HG03571 (cell line): ENCODE data around the gene CNTN4.
"Not testable (repeated sequence)": the region's sequence is repeated elsewhere in the genome, so short reads cannot be mapped to it uniquely, and the experiment has no call there.

Source experiments
- ATAC-seq: cut with Tn5 transposase; IDR thresholded peaks from one replicate; pipeline ENCODE4 v1.9.1; 2021; ENCODE audit not compliant: unreplicated experiment

CNTN4 gene

DNA sequence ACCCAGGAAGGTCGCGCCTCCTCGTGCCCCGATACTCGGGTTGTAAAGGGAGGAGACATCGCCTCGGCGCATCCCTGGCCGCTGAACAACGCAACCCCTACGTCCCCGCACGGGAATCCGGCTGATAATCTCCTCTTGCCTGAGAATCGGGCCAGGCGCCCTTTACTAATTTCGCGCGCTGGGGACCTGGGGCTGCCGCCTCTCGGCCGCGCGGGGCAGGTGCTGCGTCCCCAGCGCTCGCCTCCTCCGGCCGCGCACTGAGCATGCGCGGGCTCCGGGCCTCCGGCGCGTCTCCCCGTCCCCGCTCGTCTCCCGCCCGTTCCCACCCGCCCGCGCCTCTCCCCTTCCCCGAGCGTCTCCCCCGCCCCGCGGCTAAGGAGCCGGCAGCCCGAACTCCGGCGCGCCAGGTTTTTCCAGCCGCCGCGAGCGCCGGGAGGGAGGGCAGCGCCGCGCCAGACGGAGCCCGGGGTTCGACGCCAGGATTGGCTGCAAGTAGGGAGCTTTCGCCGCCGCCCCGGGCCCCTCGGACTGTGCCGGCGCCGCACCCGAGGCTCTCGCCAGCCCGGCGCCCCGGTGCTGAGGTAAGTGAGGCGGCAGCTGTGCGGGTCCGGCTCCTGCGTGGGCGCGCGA, at the start of gene CNTN4:
CNTN4 (plus strand) TSS at position 469 of the 630 bp plus-strand sequence.
- ATAC-seq: no peak

DNA sequence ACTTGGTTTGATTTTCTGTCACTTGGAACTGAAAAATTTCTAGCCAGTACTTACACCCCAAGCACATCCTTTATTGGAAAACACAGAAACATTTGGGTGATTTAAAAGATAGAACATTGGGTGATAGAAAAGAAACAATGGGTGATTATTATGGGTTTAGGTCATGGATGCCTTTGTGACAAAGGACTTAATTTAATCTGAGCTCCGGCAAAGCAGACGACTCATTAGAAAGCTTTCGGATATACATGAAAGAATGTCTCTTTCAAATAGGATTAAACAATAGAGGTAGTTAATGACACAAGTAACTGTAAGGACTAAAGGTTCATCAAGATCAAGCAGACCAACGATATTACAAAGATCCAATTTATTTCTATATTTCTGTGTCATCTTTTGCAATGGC, 37.3 kb upstream of the CNTN4 start:
- no peak for ATAC-seq

DNA sequence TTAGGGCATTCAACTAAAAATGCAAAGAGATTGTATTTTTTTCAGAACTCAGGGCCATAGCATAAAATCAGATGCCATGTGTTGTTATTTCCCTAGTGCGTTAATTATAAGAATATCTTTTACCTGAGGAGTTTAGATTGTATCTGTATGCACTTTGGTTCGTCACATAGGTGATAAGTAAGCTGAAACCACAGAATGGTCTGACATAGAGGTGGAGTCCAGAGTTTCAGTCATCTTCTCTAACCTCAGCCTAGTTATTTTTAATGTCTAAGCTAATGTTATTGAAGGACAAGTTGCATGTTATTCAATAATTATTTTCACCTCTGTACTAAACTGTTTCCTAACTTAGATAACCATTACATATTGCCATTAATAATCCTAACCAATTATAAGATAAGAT, 27.1 kb upstream of the CNTN4 start:
- ATAC-seq: no peak

DNA sequence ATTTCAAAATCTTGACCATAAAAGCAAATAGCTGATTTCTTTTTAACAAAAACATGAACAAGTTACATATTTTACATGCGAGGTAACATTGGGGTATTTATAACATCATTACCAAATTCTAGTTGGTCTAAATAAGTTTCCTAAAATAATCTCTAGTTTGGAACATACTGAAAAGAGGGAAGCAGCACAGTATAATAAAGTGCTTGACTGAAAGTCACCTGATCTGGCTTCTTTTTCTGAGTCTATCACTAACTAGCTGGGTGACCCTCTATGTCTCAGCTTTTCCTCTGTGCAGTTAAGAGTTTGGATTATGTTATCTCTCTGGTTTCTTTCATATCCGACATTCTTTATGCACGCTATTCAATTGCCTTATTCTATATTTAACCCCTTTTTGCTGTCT, 19.8 kb upstream of the CNTN4 start:
- ATAC-seq: no peak

DNA sequence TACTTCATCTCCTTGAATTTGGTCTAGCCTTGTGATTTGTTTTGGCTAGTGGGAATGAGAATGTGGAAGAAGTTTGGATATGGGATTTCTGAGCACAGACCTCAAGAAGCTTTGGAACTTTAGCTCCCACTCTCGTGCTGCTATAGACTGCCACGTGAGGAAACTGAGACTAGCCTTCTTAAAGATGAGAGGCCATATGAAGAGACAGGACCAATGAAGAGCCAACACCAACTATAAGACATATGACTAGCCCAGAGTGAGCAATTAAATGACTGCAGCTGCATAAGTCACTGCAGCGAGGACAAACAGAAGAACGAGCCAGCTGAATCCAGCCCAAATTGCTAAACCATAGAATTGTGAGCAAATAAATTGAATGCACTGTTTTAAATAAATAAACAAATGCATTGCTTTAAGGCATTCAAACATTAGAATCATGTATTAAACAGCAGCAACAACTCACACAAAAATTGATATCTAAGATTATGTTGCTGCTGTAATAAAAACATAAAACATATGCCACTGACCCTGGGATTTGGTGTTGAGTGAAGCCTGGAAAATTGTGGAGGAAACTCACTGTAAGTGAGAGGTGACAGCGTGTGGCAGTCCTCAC, 15.7 kb upstream of the CNTN4 start:
- ATAC-seq: no peak

DNA sequence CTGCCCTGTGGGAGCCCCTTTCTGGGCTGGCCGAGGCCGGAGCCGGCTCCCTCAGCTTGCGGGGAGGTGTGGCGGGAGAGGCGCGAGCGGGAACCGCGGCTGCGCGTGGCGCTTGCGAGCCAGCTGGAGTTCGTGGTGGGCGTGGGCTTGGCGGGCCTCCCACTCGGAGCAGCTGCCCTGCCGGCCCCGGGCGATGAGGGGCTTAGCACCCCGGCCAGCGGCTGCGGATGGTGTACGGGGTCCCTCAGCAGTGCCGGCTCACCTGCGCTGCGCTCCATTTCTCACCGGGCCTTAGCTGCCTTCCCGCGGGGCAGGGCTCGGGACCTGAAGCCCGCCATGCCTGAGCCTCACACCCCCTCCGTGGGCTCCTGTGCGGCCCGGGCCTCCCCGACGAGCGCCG, 15.1 kb upstream of the CNTN4 start:
- ATAC-seq: not testable (repeated sequence)

DNA sequence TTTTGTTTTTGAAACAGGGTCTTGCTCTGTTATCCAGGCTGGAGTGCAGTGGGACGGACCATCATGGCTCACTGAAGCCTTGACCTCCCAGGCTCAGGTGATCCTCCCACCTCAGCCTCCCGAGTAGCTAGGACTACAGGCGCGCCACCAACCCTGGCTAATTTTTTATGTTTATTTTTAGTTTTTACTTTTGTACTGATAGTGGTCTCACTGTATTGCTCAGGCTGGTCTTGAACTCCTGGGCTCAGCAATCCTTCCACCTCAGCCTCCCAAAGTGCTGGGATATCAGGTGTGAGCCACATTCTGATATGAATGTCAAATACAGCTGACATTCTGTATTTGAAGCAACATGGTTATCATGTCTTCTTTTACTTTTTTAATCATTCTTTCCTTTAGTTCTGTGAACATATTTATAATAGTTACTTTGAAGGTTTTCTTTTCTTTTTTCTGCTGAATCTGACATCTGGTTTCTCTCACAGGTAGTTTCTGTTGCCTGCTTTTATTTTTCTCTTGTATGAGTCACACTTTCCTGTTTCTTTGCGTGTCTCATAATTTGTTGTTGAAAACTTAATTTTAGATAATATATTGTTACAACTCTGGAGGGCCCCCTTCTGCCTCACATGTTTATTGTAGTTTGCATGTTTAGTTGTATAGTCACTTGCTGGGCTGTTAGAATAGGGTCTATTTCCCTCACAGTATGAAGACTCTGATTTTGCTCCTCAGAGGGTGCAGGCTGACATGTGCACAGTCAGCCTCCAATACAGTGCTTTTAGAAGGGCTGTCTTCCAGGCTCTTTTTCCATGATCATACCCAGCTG, 8.4 kb upstream of the CNTN4 start:
- no peak for ATAC-seq

DNA sequence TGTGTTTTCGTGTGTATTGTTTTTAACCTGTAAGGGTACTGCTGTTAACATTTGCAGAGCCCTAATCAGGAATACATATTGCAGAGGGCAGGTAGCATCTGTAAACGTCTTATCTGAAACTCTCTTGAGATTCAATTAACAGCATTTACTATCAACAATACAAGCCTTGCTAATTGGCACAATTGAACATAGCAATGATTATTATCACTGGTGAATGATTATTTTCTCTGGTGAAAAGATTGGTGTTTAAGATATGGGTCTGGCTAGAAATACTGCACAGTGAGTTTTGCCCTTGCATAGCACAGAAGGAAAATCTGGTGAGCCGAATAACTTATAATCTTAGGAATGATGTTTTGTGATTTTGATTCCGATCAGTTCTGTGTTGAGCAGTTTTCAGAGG, 5.9 kb upstream of the CNTN4 start:
- ATAC-seq: no peak

DNA sequence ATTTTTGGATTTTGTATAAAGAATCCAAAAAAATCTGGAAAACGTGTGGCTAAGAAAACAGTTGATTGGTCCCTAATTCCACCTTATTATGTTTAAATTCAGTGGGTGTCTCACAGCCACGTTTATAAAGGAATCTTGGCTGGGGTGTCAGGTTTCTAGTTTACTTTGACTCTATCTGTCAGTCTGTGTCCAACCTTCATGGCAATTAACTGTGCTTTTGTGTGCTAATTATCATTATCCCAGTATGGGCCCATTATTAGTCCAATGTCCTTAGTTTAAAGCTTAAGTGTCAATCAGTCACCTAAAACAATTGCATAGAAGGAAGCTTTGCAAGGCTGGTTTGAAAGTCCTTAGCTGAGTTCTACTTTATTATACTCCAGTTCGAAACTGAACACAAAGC, 3.7 kb upstream of the CNTN4 start:
- no peak for ATAC-seq

DNA sequence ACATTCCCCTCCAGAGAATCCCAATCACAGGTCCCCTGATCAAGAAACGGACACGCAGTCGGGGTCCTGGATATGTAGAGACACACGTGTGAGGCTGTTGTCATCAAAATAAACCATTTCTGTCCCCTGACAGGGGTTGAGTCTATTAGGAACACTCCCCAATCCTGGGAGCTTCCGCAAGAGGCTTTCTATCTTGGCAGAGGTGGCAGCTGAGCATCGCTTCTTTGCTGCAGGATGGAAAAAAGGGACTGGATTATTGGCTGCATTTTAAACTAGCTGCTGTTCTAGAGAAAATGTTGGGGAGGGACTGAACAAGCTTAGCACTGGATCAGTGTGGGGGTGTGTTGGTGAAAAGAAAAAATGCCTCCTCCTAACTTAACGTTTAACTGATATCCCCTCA, 2.5 kb upstream of the CNTN4 start:
- no peak for ATAC-seq

DNA sequence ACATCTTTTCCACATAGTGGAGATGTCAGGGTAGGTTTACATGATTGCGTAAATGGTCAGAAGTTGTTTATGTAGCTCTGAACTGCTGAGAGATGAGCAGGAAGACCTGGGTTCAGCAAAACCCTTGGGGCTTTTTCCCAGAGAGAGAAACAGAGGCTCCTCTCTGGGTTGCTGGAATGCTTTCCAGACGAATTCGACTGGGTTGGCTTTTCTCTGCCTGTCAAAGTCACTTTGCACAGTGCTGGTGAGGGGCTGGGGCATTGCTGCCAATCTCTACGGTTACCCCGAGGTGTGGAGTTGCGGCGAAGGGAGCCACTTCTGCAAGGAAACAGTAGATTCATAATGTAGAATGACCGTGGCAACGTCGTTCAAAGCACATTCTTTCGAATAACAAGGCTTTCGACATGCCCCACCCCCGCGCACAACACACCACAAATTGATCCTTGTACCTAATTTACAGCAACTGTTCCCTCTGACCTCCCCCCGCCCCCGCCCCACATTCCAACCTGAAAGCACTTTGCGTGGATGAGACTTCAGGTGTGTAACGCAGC, 950 bp upstream of the CNTN4 start:
- no peak for ATAC-seq

DNA sequence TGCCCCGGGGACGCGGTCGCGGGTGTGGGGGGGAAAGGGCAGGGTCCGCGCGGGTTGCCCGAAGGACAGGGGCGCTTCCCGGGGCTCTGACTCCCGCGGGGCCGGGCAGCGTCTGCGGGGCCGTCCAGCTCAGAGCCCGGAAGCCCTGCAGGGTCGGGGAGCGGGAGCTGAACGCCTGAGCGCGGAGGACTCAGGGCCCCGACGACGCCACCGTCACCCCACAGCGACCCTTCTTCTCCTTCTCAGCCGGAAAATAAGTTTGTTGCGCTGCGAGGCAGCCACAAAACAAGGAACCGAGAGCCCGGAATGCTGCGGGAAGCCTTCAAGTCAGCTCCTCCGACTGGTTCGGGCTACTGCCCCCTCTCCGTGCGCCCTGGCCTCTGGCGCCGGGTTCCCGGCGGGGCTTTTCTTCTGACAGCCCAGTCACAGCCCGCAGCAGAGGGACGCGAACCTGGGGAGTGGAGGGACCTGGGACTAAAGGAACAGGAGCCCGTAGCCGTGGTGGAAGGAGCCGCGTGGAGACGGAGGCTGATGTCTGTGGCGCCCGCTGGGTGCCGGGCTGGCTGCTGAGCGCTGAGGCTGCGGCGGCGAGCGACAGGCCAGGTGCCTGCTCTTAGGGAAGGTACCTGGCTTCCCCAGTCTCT, 484 bp downstream of the CNTN4 start:
- ATAC-seq: no peak

DNA sequence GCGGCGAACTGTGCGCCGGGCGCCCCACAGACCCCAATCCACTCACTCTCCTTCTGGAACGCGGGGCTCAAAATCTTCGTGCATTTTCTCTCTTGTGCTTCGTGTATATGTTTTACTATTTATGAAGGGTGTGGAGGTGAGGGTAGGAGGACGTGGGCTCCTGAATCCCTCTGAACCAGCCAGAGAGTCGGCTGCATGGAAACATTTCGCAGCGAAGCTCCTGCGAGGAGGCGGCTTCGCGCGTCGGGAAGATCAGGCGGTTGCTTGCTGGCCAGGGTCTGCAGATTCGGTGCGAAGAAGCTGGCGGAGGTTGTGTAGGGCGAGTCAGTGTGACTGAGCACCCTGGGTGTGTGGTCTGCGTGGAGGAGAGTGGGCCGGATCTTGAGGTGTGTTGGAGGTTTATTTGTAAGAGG, 1.1 kb downstream of the CNTN4 start:
- ATAC-seq: no peak

DNA sequence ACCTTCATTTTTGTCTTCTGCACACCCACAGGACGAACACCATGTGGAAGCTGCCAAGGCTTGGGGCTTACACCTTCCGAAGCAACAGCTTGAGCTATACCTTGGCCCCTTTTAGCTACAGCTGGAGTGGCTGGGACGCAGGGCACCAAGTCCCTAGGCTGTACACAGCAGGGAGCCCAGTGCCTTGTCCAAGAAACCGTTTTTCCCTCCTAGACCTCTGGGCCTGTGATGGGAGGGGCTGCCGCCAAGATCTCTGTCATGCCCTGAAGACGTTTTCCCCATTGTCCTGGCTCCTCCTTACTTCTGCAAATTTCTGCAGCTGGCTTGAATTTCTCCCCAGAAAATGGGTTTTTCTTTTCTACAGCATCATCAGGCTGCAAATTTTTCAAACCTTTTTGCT, 7.8 kb downstream of the CNTN4 start:
- no peak for ATAC-seq

DNA sequence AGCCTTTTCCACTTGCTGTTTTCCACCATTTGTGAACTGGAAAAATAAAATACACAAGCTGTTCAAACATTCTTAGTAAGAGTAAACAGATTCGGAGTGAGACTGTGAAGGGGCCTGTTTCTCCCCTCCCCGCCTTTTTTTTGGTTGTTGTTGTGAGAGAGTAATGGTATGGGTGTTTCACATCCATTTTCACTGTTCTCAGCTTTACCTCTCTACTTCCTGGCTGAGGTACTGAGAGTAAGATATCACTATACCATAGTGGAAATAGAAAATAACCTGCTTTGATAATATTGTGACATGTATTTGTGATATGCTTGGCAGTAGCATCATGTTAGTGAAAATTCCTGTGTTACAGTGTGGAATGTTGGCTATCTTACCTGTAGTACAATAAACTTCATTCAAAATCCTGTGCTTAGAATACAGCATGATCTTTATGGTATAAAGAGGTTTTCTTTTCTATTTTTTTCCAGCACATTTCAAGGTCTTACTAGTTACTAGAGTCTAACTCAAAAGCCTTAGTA, 12.0 kb downstream of the CNTN4 start:
- no peak for ATAC-seq

DNA sequence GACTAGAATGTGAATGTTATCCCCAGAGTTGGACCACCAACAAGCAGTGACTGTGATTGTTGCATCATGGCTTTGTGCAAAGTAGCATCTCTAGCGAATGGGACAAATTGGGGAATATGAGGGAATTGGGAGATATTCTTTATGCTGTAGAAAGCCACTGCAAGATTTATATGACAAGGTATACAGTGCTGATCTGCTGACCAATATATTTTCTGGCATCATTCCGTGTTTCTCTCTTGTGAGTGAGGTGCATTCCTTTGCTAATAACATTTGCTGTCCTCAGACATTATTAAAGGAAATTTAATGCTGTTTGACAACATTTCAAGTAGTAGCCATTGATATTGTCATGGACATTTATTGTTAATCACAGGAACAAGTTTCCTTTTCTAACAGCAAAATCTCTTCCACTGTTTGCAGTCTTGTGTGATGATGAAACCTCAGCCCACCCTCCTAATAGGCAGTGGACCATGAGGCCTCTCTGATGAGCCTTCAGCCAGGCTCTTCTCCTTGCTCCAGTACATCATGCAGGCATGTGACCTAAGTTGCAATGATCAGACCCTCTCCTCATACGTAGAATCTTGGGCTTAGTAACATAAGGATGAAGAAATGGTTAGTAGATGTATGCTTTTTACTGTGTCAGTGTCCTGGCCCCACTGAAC, 16.1 kb downstream of the CNTN4 start:
- ATAC-seq: no peak

DNA sequence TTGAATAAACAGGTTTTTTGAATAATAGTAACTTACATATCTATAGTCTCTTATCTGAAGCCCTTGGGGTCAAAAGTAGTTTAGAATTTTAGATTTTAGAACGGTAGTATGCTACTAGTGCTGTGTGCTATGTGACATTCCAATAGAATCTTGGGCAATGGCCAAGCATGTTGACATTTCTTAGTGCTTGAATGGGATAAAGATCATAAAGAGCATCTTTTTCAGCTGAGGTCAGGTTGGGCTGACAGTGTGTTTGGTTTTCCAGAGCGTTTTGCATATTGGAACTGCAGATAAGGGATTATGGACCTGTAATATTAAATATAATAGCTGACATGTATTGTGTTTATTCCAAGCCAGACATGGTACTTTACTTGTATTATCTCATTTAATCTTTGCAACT, 32.1 kb downstream of the CNTN4 start:
- ATAC-seq: no peak

DNA sequence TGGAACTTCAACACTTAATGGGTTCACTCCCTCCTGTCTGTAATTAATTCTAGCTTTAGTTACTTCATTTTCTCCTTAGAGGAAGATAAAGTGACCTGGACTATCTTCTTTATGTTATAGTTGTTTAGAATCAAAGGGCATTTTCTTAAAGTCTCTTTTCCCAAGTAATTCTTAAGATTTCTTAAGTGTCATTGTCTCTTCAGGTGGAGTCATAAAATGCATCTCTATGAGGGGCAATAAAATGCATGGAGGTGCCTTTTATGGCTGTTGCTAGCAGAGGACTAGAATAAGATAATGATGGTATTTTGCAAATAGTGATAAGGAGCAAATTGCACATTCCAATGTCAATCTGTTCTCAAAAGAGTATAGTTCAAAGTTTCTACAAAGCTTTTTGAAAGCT, 34.5 kb downstream of the CNTN4 start:
- no peak for ATAC-seq

DNA sequence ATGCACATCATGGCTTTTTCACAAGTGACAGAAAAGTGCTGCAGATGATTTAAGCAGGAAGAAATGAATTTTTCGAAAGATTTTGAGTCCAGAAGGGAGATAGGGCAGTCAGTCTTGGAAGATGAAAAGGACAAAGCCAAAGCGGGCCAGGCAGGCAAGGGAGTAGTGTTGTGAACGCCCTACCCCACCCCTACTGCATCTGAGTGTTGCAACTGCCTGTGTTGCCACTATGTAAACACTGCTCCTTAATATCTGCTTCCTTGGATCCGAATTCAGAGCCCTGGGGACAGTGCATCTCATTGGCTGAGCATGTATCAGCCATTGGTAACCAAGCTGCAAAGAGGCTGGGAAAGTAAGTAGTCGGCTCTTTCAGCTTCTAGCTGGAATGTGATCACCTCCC, 39.0 kb downstream of the CNTN4 start:
- ATAC-seq: no peak

DNA sequence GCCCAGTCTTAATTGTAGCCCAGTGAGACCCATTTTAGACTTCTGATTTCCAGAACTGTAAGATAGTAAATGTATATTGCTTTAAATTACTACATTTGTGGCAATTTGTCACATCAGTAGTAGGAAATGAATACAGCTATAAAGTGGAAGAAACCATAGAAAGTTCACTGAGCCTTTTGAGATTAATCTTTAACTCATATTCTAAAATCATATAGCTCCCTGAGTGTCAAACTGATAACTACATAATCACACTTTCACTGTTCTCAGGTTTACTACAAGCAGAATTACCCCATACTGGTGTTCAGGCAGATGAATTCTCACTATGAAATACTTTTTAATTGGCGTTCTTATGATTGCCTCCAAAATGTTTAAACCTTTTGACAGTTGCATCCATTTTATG, 42.8 kb downstream of the CNTN4 start:
- ATAC-seq: no peak
